Loucy (cell line): ENCODE data around the gene TMTC2.

Experiments used
- CTCF ChIP-seq: fragments of 200-600 bp; sonication (generic); conservative IDR thresholded peaks from 2 replicates; pipeline ENCODE4 v1.5.1; 2014; ENCODE audit warnings: mild to moderate bottlenecking, antibody characterized with exemption, low read length
- EZH2phosphoT487 ChIP-seq: fragments of 200-600 bp; IDR thresholded peaks from 2 replicates; pipeline ENCODE4 v1.6.1; 2018; ENCODE audit warnings: antibody characterized with exemption, mild to moderate bottlenecking, moderate library complexity, borderline replicate concordance

GRCh38 chr12:83153177-83153576, 466.5 kb downstream of the TMTC2 start:
- no peak for TF ChIP-seq CTCF
- TF ChIP-seq EZH2phosphoT487 = no peak
